B cell (primary cell): ENCODE data around the gene GAR1. TPM values are rescaled to one million over a fixed set of nuclear protein-coding genes. Genes with fewer than 3 reads are reported as not detected.
"Not testable (repeated sequence)": the region's sequence is repeated elsewhere in the genome, so short reads cannot be mapped to it uniquely, and the experiment has no call there.

Source experiments
- ATAC-seq: fragments of 200-7000 bp; cut with Tn5 transposase; one replicate; pipeline ENCODE4 v1.10.0; 2021; ENCODE audit warnings: low read depth, mild to moderate bottlenecking, moderate number of reproducible peaks, moderate library complexity
- CTCF ChIA-PET: fragments of 350-600 bp; sonication (Branson Sonifier 250); formaldehyde crosslinking; loops from one replicate; lab custom pipeline; 2021; ENCODE audit warnings: antibody characterized with exemption, inconsistent platforms; lab: Charles Lee
- POLR2A ChIA-PET: fragments of 350-600 bp; sonication (Branson Sonifier 250); formaldehyde crosslinking; loops from one replicate; lab custom pipeline; 2021; ENCODE audit warnings: antibody characterized with exemption; lab: Charles Lee
- DNase-seq: peaks from one replicate; pipeline ENCODE4 v3.0.0; 2013
- H2AFZ ChIP-seq: 2 replicates; pipeline ENCODE4 v1.6.1; 2012; ENCODE audit warnings: mild to moderate bottlenecking, low read depth, low read length; ENCODE audit not compliant: insufficient read depth, poor library complexity, severe bottlenecking
- H3K27ac ChIP-seq, 2 donors: 1 replicate in 1 of 2; 2 replicates in 1 of 2; pipeline ENCODE4 v1.5.1; 2012 to 2013; ENCODE audit warnings: low read length in 2 of 2, mild to moderate bottlenecking in 2 of 2, moderate library complexity in 1 of 2
- H3K27me3 ChIP-seq, 4 experiments: fragments of 200-600 bp in 1 of 4; sonication (generic) in 1 of 4; replicated peaks in 1 of 4; 1 replicate in 2 of 4; 2 replicates in 2 of 4; pipeline versions ENCODE4 v1.6.1 to v1.7.0; 2013 to 2016; ENCODE audit warnings: low read length in 3 of 4, mild to moderate bottlenecking in 2 of 4, mixed read lengths in 1 of 4, moderate library complexity in 1 of 4; ENCODE audit not compliant: insufficient read depth in 4 of 4, control insufficient read depth in 3 of 4; ENCODE audit errors: control extremely low read depth in 1 of 4
- H3K36me3 ChIP-seq, 2 experiments: replicated peaks in 1 of 2; 1 replicate in 1 of 2; 2 replicates in 1 of 2; pipeline versions ENCODE4 v1.6.1 to v1.7.1; 2013; ENCODE audit warnings: low read length in 1 of 2; ENCODE audit not compliant: insufficient read depth in 2 of 2, control insufficient read depth in 1 of 2; ENCODE audit errors: control extremely low read depth in 1 of 2, extremely low read depth in 1 of 2
- H3K4me1 ChIP-seq, 2 donors: fragments of 200-600 bp in 1 of 2; sonication (generic) in 1 of 2; 1 replicate in 1 of 2; 2 replicates in 1 of 2; pipeline versions ENCODE4 v1.5.1 to v1.6.1; 2013 to 2017; ENCODE audit warnings: low read length in 2 of 2; ENCODE audit not compliant: control insufficient read depth in 2 of 2, insufficient read depth in 2 of 2
- H3K4me2 ChIP-seq: replicated peaks from 2 replicates; pipeline ENCODE3; 2012; ENCODE audit warnings: mild to moderate bottlenecking, low read depth, low read length; ENCODE audit not compliant: poor library complexity, severe bottlenecking
- H3K4me3 ChIP-seq, 5 experiments: fragments of 200-600 bp in 1 of 5; sonication (generic) in 1 of 5; 1 replicate in 3 of 5; 2 replicates in 2 of 5; pipeline versions ENCODE4 v1.5.1 to v1.7.0; 2011 to 2016; ENCODE audit warnings: low read length in 4 of 5, mild to moderate bottlenecking in 4 of 5, low read depth in 2 of 5, control low read depth in 1 of 5, moderate library complexity in 1 of 5; ENCODE audit not compliant: insufficient read depth in 1 of 5; ENCODE audit errors: control extremely low read depth in 1 of 5, extremely low read depth in 1 of 5
- H3K79me2 ChIP-seq: fragments of 200-600 bp; sonication (generic); one replicate; pipeline ENCODE4 v1.6.0; 2016; ENCODE audit warnings: low read length; ENCODE audit not compliant: control insufficient read depth, insufficient read depth
- H3K9ac ChIP-seq: fragments of 200-600 bp; sonication (generic); 2 replicates; pipeline ENCODE4 v1.6.1; 2017; ENCODE audit warnings: mild to moderate bottlenecking, low read length, moderate library complexity
- H3K9me3 ChIP-seq, 3 donors: one replicate each; pipeline versions ENCODE4 v1.6.1 to v1.7.1; 2013; ENCODE audit warnings: low read length in 2 of 3; ENCODE audit not compliant: control insufficient read depth in 2 of 3, insufficient read depth in 1 of 3; ENCODE audit errors: control extremely low read depth in 1 of 3
- H4K20me1 ChIP-seq: 2 replicates; pipeline ENCODE4 v1.6.0; 2012; ENCODE audit warnings: mild to moderate bottlenecking, low read length; ENCODE audit not compliant: insufficient read depth, control insufficient read depth, poor library complexity, severe bottlenecking
- H3K27ac Mint-ChIP-seq: one replicate; pipeline ENCODE4 v1.8.0; 2021; ENCODE audit warnings: mixed read lengths
- H3K27me3 Mint-ChIP-seq: one replicate; pipeline ENCODE4 v1.8.0; 2021; ENCODE audit warnings: mixed read lengths
- H3K4me1 Mint-ChIP-seq: one replicate; pipeline ENCODE4 v1.8.0; 2021; ENCODE audit warnings: mixed read lengths
- H3K4me3 Mint-ChIP-seq: one replicate; pipeline ENCODE4 v1.8.0; 2021; ENCODE audit warnings: mixed read lengths
- H3K9me3 Mint-ChIP-seq: one replicate; pipeline ENCODE4 v1.8.0; 2022; ENCODE audit warnings: mixed read lengths; ENCODE audit not compliant: insufficient read depth
- EZH2 ChIP-seq: IDR thresholded peaks from 2 replicates; pipeline ENCODE4 v1.6.1; 2012; ENCODE audit warnings: borderline replicate concordance, low read depth, mild to moderate bottlenecking, moderate library complexity, low read length; ENCODE audit not compliant: insufficient read depth, poor library complexity, severe bottlenecking
- WGBS: methylation state at CpG from one replicate; pipeline ENCODE4 v1.1.5; 2013; ENCODE audit warnings: missing lambda C conversion rate; ENCODE audit not compliant: insufficient coverage; 5-methylcytosine and 5-hydroxymethylcytosine counted together
- intact Hi-C: fragments of 100-400 bp; cut with micrococcal nuclease; formaldehyde crosslinking; loops from one replicate; pipeline ENCODE4 v1.10.0; 2022
- polyA plus RNA-seq: library from polyadenylated mRNA; depleted of rRNA; stranded (reverse); fragments of >200 nt; gene quantifications from 2 replicates; pipeline ENCODE4 v1.2.3, GENCODE V29; 2012
- total RNA-seq, 2 donors: library from RNA; stranded (reverse); fragments of 120-200 nt in 1 of 2; gene quantifications; 1 replicate in 1 of 2; 2 replicates in 1 of 2; pipeline versions ENCODE4 v1.2.3 to v1.2.4, GENCODE V29; 2013 to 2022

GAR1 gene
- total and polyA plus RNA-seq, 2 donors (not counting 1 experiment from before 2014, with no cell fraction given) = 4.5 to 10.0 TPM

DNA sequence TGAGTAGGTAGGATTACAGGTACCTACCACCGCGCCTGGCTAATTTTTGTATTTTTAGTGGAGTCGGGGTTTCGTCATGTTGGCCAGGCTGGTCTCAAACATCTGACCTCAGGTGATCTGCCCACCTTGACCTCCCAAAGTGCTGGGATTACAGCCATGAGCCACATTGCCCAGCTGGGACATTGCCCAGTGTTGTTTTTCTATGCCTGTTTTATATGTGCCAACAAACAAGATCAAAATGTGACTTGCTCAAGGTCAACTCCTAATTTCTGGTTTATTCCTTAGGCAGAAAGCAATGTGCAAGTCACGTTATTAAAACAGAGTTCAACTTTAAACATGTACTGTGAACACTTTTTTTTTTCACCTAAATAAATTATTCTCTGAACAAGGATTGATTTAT is 35.0 kb downstream of the GAR1 start:
- H3K27me3 ChIP-seq = no peaks in the 10 kb centered on the region
- ChIA-PET POLR2A (no interaction called here), CTCF (no interaction called here)
- intact Hi-C loops = no loop called here
- no peaks in the 10 kb centered on the region for H3K4me1 ChIP-seq
- no peaks in the 10 kb centered on the region for H3K79me2 ChIP-seq
- H3K9me3 ChIP-seq = no peaks in the 10 kb centered on the region
- Mint-ChIP-seq H3K9me3 (no peaks in the 10 kb centered on the region), H3K4me1 (no peaks in the 10 kb centered on the region), H3K27ac (no peak overlapping the region), H3K27me3 (no peaks in the 10 kb centered on the region), H3K4me3 (no peak overlapping the region)
- H3K4me3 ChIP-seq = no peak overlapping the region
- H4K20me1 ChIP-seq = no peaks in the 10 kb centered on the region
- 75% methylated on average over 4 of the region's 5 CpGs for WGBS
- H3K4me2 ChIP-seq = no peak overlapping the region
- DNase-seq = no peak
- H3K36me3 ChIP-seq = no peaks in the 10 kb centered on the region
- TF ChIP-seq EZH2 = no peak
- H3K27ac ChIP-seq = no peak overlapping the region
- no peak for ATAC-seq
- no peak overlapping the region for H3K9ac ChIP-seq
- no peak overlapping the region for H2AFZ ChIP-seq

DNA sequence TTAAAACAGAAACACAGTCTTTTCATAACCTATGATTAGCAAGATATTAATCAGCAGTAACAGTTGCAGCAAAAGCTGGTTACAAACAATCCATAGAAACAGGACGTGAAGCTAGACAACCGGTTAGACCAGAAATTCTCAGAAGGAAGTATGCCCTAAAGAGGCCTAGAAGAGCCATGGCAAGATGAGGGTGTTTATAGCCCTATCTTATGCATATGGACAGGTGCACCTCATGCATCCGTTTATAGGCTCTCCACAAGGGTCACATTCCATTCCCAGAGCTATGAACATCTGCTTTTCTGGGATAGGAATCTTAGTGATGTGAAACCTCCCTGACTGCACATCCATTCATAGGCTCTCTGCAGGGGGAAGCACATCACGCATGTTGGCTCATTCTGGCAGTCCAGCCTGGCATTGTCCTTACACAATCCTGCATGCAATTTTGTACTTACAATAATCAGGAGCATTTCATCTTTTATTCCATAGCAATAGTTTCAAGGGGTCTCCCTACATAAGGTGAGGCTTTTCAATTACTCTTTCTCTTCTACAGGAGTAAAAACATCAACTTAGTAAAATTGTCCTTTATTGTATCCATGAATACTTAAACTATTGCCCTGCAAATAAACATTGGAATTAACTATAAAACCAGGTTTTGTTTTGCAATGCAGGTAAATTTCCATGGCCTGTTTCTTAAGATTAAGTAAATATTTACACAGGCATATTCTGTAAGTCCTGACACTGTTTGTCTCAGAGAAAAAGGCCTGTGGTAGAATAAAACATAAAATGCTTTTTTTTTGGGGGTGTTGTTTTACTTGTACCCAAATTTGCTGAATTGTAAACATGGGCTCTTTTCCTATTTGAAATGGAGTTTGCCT is 44.1 kb downstream of the GAR1 start:
- DNase-seq, H3K4me3 Mint-ChIP-seq, H2AFZ ChIP-seq, H3K27me3 ChIP-seq, H3K4me1 Mint-ChIP-seq, H4K20me1 ChIP-seq, intact Hi-C loops, H3K4me2 ChIP-seq, H3K4me1 ChIP-seq, H3K9me3 ChIP-seq, H3K36me3 ChIP-seq, POLR2A ChIA-PET, H3K27ac ChIP-seq, H3K27ac Mint-ChIP-seq, CTCF ChIA-PET, H3K79me2 ChIP-seq, ATAC-seq, H3K4me3 ChIP-seq, H3K27me3 Mint-ChIP-seq, H3K9ac ChIP-seq: not testable (repeated sequence)
- WGBS = 88% methylated on average over 1 of the region's 4 CpGs
- H3K9me3 Mint-ChIP-seq = peaks cover 11% of the 10 kb centered on the region
